H9 (cell line): Measurements from ENCODE around the gene TGM2. TPM values are rescaled to one million over a fixed set of nuclear protein-coding genes. Genes with fewer than 3 reads are reported as not detected.

ENCODE experiments used
- DNase-seq: peaks from one replicate; pipeline ENCODE4 v3.0.0-alpha.2; 2017
- H2AFZ ChIP-seq: one replicate; pipeline ENCODE4 v1.6.1; 2013; ENCODE audit warnings: mild to moderate bottlenecking, low read length, control low read depth, moderate library complexity
- H2AK5ac ChIP-seq: 2 replicates; pipeline ENCODE4 v1.6.1; 2013; ENCODE audit warnings: low read length, control low read depth, mixed read lengths; ENCODE audit not compliant: insufficient read length
- H2BK120ac ChIP-seq: one replicate; pipeline ENCODE4 v1.6.1; 2013; ENCODE audit warnings: low read depth, mild to moderate bottlenecking, low read length, control low read depth, inconsistent platforms; ENCODE audit not compliant: poor library complexity, severe bottlenecking
- H2BK12ac ChIP-seq: 2 replicates; pipeline ENCODE4 v1.6.1; 2013; ENCODE audit warnings: low read length, control low read depth, mixed read lengths, low read depth; ENCODE audit not compliant: insufficient read length
- H2BK15ac ChIP-seq: 2 replicates; pipeline ENCODE4 v1.6.1; 2013; ENCODE audit warnings: low read depth, low read length, control low read depth
- H2BK20ac ChIP-seq: one replicate; pipeline ENCODE4 v1.6.1; 2013; ENCODE audit warnings: low read depth, mild to moderate bottlenecking, low read length, control low read depth, inconsistent platforms; ENCODE audit not compliant: poor library complexity, severe bottlenecking
- H2BK5ac ChIP-seq: 2 replicates; pipeline ENCODE4 v1.6.1; 2013; ENCODE audit warnings: low read length, control low read depth, mixed read lengths; ENCODE audit not compliant: insufficient read length
- H3K14ac ChIP-seq: 2 replicates; pipeline ENCODE4 v1.6.1; 2013; ENCODE audit warnings: low read length, control low read depth; ENCODE audit not compliant: insufficient read depth
- H3K18ac ChIP-seq: 2 replicates; pipeline ENCODE4 v1.6.1; 2013; ENCODE audit warnings: low read depth, mild to moderate bottlenecking, mixed read lengths, low read length, control low read depth; ENCODE audit not compliant: insufficient read length
- H3K23ac ChIP-seq: 2 replicates; pipeline ENCODE4 v1.6.1; 2013; ENCODE audit warnings: low read length, control low read depth, mixed read lengths, low read depth; ENCODE audit not compliant: insufficient read length
- H3K23me2 ChIP-seq: 2 replicates; pipeline ENCODE4 v1.6.1; 2013; ENCODE audit warnings: low read depth, mild to moderate bottlenecking, mixed read lengths, low read length, control low read depth; ENCODE audit not compliant: insufficient read length, poor library complexity, severe bottlenecking
- H3K27ac ChIP-seq: 2 replicates; pipeline ENCODE4 v1.5.1; 2013; ENCODE audit warnings: low read length, control low read depth, mixed read lengths, low read depth; ENCODE audit not compliant: insufficient read length
- H3K27me3 ChIP-seq: 2 replicates; pipeline ENCODE4 v1.6.1; 2013; ENCODE audit warnings: low read length, control low read depth, inconsistent platforms; ENCODE audit not compliant: insufficient read depth
- H3K4ac ChIP-seq: 2 replicates; pipeline ENCODE4 v1.6.1; 2013; ENCODE audit warnings: low read depth, mild to moderate bottlenecking, control low read depth, inconsistent platforms, low read length, moderate library complexity
- H3K4me1 ChIP-seq: 2 replicates; pipeline ENCODE4 v1.6.1; 2013; ENCODE audit warnings: low read length, control low read depth, inconsistent platforms; ENCODE audit not compliant: insufficient read depth
- H3K4me2 ChIP-seq: 2 replicates; pipeline ENCODE4 v1.6.1; 2013; ENCODE audit warnings: low read length, control low read depth, mixed read lengths; ENCODE audit not compliant: insufficient read length, insufficient read depth
- H3K56ac ChIP-seq: 2 replicates; pipeline ENCODE4 v1.6.1; 2013; ENCODE audit warnings: low read depth, mild to moderate bottlenecking, mixed read lengths, low read length, control low read depth; ENCODE audit not compliant: insufficient read length
- H3K79me1 ChIP-seq: 2 replicates; pipeline ENCODE4 v1.6.1; 2013; ENCODE audit warnings: low read depth, mild to moderate bottlenecking, moderate library complexity, low read length, control low read depth, inconsistent platforms; ENCODE audit not compliant: insufficient read depth, poor library complexity, severe bottlenecking
- H3K79me2 ChIP-seq: 2 replicates; pipeline ENCODE4 v1.6.1; 2013; ENCODE audit warnings: low read length, control low read depth, inconsistent platforms; ENCODE audit not compliant: insufficient read depth
- H3K9ac ChIP-seq: 2 replicates; pipeline ENCODE4 v1.6.1; 2013; ENCODE audit warnings: low read length, control low read depth, mixed read lengths; ENCODE audit not compliant: insufficient read length; ENCODE audit errors: extremely low read depth
- H3K9me3 ChIP-seq: one replicate; pipeline ENCODE4 v1.6.1; 2013; ENCODE audit warnings: low read depth, low read length, inconsistent platforms; ENCODE audit not compliant: control insufficient read depth
- H3T11ph ChIP-seq: one replicate; pipeline ENCODE4 v1.6.1; 2013; ENCODE audit warnings: mild to moderate bottlenecking, low read length, control low read depth, inconsistent platforms
- H4K20me1 ChIP-seq: one replicate; pipeline ENCODE4 v1.6.1; 2013; ENCODE audit not compliant: control insufficient read depth, insufficient read length, insufficient read depth
- H4K5ac ChIP-seq: 2 replicates; pipeline ENCODE4 v1.6.1; 2013; ENCODE audit warnings: low read depth, mild to moderate bottlenecking, mixed read lengths, low read length, control low read depth; ENCODE audit not compliant: insufficient read length
- H4K8ac ChIP-seq: replicated peaks from 2 replicates; pipeline ENCODE4 v1.6.1; 2013; ENCODE audit warnings: low read length, control low read depth, mixed read lengths, low read depth; ENCODE audit not compliant: insufficient read length
- H4K91ac ChIP-seq: 2 replicates; pipeline ENCODE4 v1.6.1; 2013; ENCODE audit warnings: low read depth, mild to moderate bottlenecking, moderate library complexity, mixed read lengths, low read length, control low read depth; ENCODE audit not compliant: insufficient read length
- H3K27ac Mint-ChIP-seq, 3 experiments: 2 replicates in 2 of 3; 3 replicates in 1 of 3; pipeline ENCODE4 v1.8.0; 2020 to 2021; ENCODE audit warnings: mixed read lengths in 3 of 3, mild to moderate bottlenecking in 1 of 3, moderate library complexity in 1 of 3
- H3K27me3 Mint-ChIP-seq: 2 replicates; pipeline ENCODE4 v1.8.0; 2021; ENCODE audit warnings: low read depth, mild to moderate bottlenecking, moderate library complexity, mixed read lengths
- H3K36me3 Mint-ChIP-seq, 3 experiments: 2 replicates in 2 of 3; 3 replicates in 1 of 3; pipeline ENCODE4 v1.8.0; 2020 to 2021; ENCODE audit warnings: low read depth in 3 of 3, mixed read lengths in 3 of 3; ENCODE audit not compliant: insufficient read depth in 1 of 3
- H3K4me1 Mint-ChIP-seq, 2 experiments: 2 replicates each; pipeline ENCODE4 v1.8.0; 2020; ENCODE audit warnings: mixed read lengths in 2 of 2
- H3K4me3 Mint-ChIP-seq, 2 experiments: 2 replicates in 1 of 2; 3 replicates in 1 of 2; pipeline ENCODE4 v1.8.0; 2020 to 2021; ENCODE audit warnings: mild to moderate bottlenecking in 2 of 2, mixed read lengths in 2 of 2, moderate library complexity in 1 of 2
- H3K9me3 Mint-ChIP-seq, 2 experiments: 2 replicates in 1 of 2; 3 replicates in 1 of 2; pipeline ENCODE4 v1.8.0; 2020; ENCODE audit warnings: mild to moderate bottlenecking in 2 of 2, mixed read lengths in 2 of 2, moderate library complexity in 1 of 2
- CTCF ChIP-seq: fragments of 200-600 bp; sonication (generic); conservative IDR thresholded peaks from 3 replicates; pipeline ENCODE4 v1.8.0; 2021; ENCODE audit warnings: antibody characterized with exemption, mild to moderate bottlenecking
- whole genome bisulfite sequencing: extraction: QIAGEN DNeasy Blood & Tissue Kit; methylation state at CpG from one replicate; pipeline ENCODE4 v1.1.7; 2013; ENCODE audit warnings: missing lambda C conversion rate, low lambda C conversion rate, mixed read lengths; ENCODE audit not compliant: insufficient read length; ENCODE audit errors: extremely low coverage; 5-methylcytosine and 5-hydroxymethylcytosine counted together
- total RNA-seq: library from RNA; stranded (reverse); gene quantifications from 2 replicates; pipeline ENCODE4 v1.2.1, GENCODE V29; 2021

The TGM2 gene
- total RNA-seq, 1 experiment from 2014 or later, result 1.1 TPM

- no peak overlapping the region for H3K27ac Mint-ChIP-seq
- no peaks in the 10 kb centered on the region for H3K9me3 Mint-ChIP-seq
- Histone ChIP-seq H3T11ph (no peak overlapping the region), H2BK20ac (no peak overlapping the region), H3K4ac (no peak overlapping the region), H3K18ac (no peak overlapping the region), H2AFZ (no peak overlapping the region), H3K23ac (no peak overlapping the region), H2BK12ac (no peak overlapping the region), H3K56ac (no peak overlapping the region), H2BK120ac (no peak overlapping the region), H3K9me3 (no peaks in the 10 kb centered on the region), H2BK15ac (no peak overlapping the region), H3K79me2 (no peaks in the 10 kb centered on the region), H3K9ac (no peak overlapping the region), H3K27ac (no peak overlapping the region), H3K14ac (no peak overlapping the region), H3K27me3 (no peaks in the 10 kb centered on the region), H3K23me2 (no peaks in the 10 kb centered on the region), H4K5ac (no peak overlapping the region), H2AK5ac (no peak overlapping the region), H3K4me2 (no peak overlapping the region), H4K8ac (no peak overlapping the region), H4K20me1 (no peaks in the 10 kb centered on the region), H2BK5ac (no peak overlapping the region), H3K4me1 (no peaks in the 10 kb centered on the region), H4K91ac (no peak overlapping the region), H3K79me1 (no peaks in the 10 kb centered on the region)
- no peak overlapping the region for H3K4me3 Mint-ChIP-seq
- peaks cover 4 to 7% of the 10 kb centered on the region in 2 experiments for H3K4me1 Mint-ChIP-seq
- H3K27me3 Mint-ChIP-seq, result no peaks in the 10 kb centered on the region
- DNase-seq, result no peak
- no peaks in the 10 kb centered on the region for H3K36me3 Mint-ChIP-seq
- no CpG with 5 or more reads among the region's 2 CpGs for WGBS
- TF ChIP-seq CTCF, result no peak
Observed at GRCh38 chr20:38117205-38117604, 47.9 kb downstream of the TGM2 start.
